Uterus (tissue), 2 donors: ENCODE results near the gene HACD2.

ENCODE experiments used
- POLR2A ChIP-seq, 2 donors: fragments of 450-650 bp; IDR thresholded peaks; one replicate each; pipeline ENCODE4 v1.6.1; 2016; ENCODE audit warnings: antibody characterized with exemption in 2 of 2, mild to moderate bottlenecking in 1 of 2, moderate library complexity in 1 of 2
- TF ChIP-seq, protein P1 (sequence below), 4 experiments: fragments of 200-600 bp in 2 of 4; fragments of 450-650 bp in 2 of 4; sonication (generic) in 2 of 4; IDR thresholded peaks; one replicate each; pipeline ENCODE4 v1.5.1; 2016 to 2019; ENCODE audit warnings: antibody characterized with exemption in 4 of 4, mild to moderate bottlenecking in 2 of 4, moderate library complexity in 1 of 4

DNA sequence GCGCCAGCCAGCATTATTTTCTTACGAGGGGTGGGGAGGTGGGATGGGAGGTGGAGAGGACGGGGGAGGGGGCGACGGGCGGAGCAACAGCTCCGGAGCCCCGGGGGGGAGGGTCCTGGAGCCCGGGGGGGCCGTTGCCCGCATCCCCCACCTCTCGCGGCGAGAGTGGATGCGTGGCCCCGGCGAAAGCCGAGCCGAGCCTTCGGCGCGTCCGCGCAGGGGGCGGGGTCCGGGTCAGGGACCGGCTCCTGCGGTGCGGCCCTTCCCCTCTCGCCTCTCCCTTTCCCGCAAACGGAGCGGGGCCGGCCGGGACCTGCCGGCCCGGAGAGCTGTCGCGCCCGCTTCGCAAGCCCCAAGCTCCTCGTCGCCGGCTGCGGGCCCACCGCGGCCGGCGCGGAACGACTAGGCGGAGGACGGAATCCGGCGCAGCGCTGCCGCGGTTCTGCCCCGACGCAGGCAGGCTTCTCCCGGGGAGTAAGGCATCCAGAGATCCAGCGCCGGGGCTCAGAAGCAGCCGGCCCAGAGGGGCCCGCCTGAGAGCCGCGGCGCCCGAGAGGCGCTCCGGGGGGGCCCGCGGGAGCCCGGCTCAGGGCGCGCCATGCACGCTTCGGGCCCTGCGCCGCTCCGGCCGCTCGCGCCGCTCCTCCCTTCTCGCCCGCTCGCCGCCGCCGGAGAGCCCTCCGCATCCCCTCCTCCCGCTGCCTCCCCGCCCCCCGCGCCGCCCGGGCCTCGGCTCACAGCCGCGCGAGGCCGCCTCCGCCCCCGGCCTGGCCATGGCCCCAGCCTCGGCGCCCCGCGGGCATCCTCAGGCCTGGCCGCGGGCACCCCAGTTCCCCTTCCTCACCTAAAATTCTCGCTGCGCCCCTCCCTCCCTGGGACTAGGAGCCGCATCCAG lies 135.5 kb downstream of the HACD2 start:
- TF ChIP-seq, protein P1, sequence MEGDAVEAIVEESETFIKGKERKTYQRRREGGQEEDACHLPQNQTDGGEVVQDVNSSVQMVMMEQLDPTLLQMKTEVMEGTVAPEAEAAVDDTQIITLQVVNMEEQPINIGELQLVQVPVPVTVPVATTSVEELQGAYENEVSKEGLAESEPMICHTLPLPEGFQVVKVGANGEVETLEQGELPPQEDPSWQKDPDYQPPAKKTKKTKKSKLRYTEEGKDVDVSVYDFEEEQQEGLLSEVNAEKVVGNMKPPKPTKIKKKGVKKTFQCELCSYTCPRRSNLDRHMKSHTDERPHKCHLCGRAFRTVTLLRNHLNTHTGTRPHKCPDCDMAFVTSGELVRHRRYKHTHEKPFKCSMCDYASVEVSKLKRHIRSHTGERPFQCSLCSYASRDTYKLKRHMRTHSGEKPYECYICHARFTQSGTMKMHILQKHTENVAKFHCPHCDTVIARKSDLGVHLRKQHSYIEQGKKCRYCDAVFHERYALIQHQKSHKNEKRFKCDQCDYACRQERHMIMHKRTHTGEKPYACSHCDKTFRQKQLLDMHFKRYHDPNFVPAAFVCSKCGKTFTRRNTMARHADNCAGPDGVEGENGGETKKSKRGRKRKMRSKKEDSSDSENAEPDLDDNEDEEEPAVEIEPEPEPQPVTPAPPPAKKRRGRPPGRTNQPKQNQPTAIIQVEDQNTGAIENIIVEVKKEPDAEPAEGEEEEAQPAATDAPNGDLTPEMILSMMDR (IDR thresholded peaks at IDR 0.05): no peak
- peak in 1 of 2 donors; percentile 20 for TF ChIP-seq POLR2A (IDR thresholded peaks at IDR 0.05)
